Endothelial cell of umbilical vein (primary cell): ENCODE results near the gene BMAL2. TPM values are rescaled to one million over a fixed set of nuclear protein-coding genes. Genes with fewer than 3 reads are reported as not detected.
A peak's percentile ranks its signal among the peaks of the same experiment; 100 is the strongest.

Source experiments
- BruUV-seq: library from RNA; stranded (reverse); fragments of 400-500 nt; replicated peaks from 2 replicates; lab custom pipeline; 2021; lab: Mats Ljungman, UMichigan
- CTCF ChIA-PET: fragments of 300-600, 350-600 bp; sonication (Branson Sonifier 250); formaldehyde crosslinking; loops from one replicate; lab custom pipeline; 2021; ENCODE audit warnings: antibody characterized with exemption, inconsistent platforms; lab: Charles Lee
- POLR2A ChIA-PET: fragments of 300-600, 350-600 bp; sonication (Branson Sonifier 250); formaldehyde crosslinking; loops from one replicate; lab custom pipeline; 2021; ENCODE audit warnings: antibody characterized with exemption, inconsistent platforms; lab: Charles Lee
- DNase-seq: peaks from one replicate; pipeline ENCODE4 v3.0.0-alpha.2; 2011; ENCODE audit warnings: low read depth, low spot score
- FAIRE-seq: peaks from 2 replicates; lab custom pipeline; 2011; peaks lifted over from hg19 to GRCh38; lab: Jason Lieb, UNC
- H2AFZ ChIP-seq: 2 replicates; pipeline ENCODE4 v1.6.0; 2012; ENCODE audit warnings: low read depth, low read length, control low read depth, inconsistent platforms
- H3K27ac ChIP-seq: 2 replicates; pipeline ENCODE4 v1.5.1; 2011; ENCODE audit warnings: low read depth, mild to moderate bottlenecking, control low read depth, low read length, moderate library complexity; ENCODE audit not compliant: insufficient read depth
- H3K27me3 ChIP-seq, 2 experiments: 2 replicates each; pipeline versions ENCODE4 v1.6.0 to v1.6.1; 2011; ENCODE audit warnings: low read length in 2 of 2, mixed read lengths in 1 of 2; ENCODE audit not compliant: control insufficient read depth in 2 of 2, insufficient read depth in 2 of 2
- H3K36me3 ChIP-seq, 2 experiments: 2 replicates in 1 of 2; 3 replicates in 1 of 2; pipeline ENCODE4 v1.5.1; 2011; ENCODE audit warnings: low read length in 2 of 2, mild to moderate bottlenecking in 1 of 2, moderate library complexity in 1 of 2; ENCODE audit not compliant: control insufficient read depth in 2 of 2, insufficient read depth in 2 of 2; ENCODE audit errors: extremely low read depth in 1 of 2
- H3K4me1 ChIP-seq: 3 replicates; pipeline ENCODE4 v1.5.1; 2011; ENCODE audit warnings: mild to moderate bottlenecking, low read length; ENCODE audit not compliant: control insufficient read depth, insufficient read depth; ENCODE audit errors: extremely low read depth
- H3K4me2 ChIP-seq: 2 replicates; pipeline ENCODE4 v1.6.1; 2011; ENCODE audit warnings: low read length, control low read depth, mixed read lengths; ENCODE audit not compliant: insufficient read depth
- H3K4me3 ChIP-seq, 3 experiments: fragments of 200-600 bp in 1 of 3; sonication (generic), shearing (Covaris generic) in 1 of 3; replicated peaks in 1 of 3; 2 replicates each; pipeline ENCODE4 v1.5.1; 2011 to 2016; ENCODE audit warnings: control low read depth in 3 of 3, low read length in 3 of 3, mild to moderate bottlenecking in 2 of 3, inconsistent platforms in 1 of 3, low read depth in 1 of 3, moderate library complexity in 1 of 3; ENCODE audit not compliant: insufficient read depth in 1 of 3
- H3K79me2 ChIP-seq: 2 replicates; pipeline ENCODE4 v1.6.0; 2012; ENCODE audit warnings: low read length, inconsistent platforms; ENCODE audit not compliant: control insufficient read depth, insufficient read depth
- H3K9ac ChIP-seq: replicated peaks from 2 replicates; pipeline ENCODE3; 2011; ENCODE audit warnings: low read length, control low read depth; ENCODE audit not compliant: insufficient read depth; ENCODE audit errors: extremely low read depth
- H3K9me1 ChIP-seq: replicated peaks from 3 replicates; pipeline ENCODE4 v1.6.0; 2011; ENCODE audit warnings: mild to moderate bottlenecking, low read length; ENCODE audit not compliant: control insufficient read depth, insufficient read depth; ENCODE audit errors: extremely low read depth
- H3K9me3 ChIP-seq: replicated peaks from 2 replicates; pipeline ENCODE4 v1.5.1; 2012; ENCODE audit warnings: low read length, inconsistent platforms; ENCODE audit not compliant: control insufficient read depth, insufficient read depth
- H4K20me1 ChIP-seq: replicated peaks from 2 replicates; pipeline ENCODE3; 2011; ENCODE audit warnings: mild to moderate bottlenecking, low read length; ENCODE audit not compliant: control insufficient read depth, insufficient read depth; ENCODE audit errors: extremely low read depth
- EZH2 ChIP-seq: IDR thresholded peaks from 2 replicates; pipeline ENCODE4 v1.6.1; 2012; ENCODE audit warnings: borderline replicate concordance, low read depth, mild to moderate bottlenecking, moderate library complexity, low read length, inconsistent platforms; ENCODE audit not compliant: severe bottlenecking
- FOS ChIP-seq: IDR thresholded peaks from 2 replicates; pipeline ENCODE4 v1.6.1; 2011; ENCODE audit warnings: mild to moderate bottlenecking, low read length, moderate library complexity, borderline replicate concordance; ENCODE audit not compliant: insufficient read depth
- GATA2 ChIP-seq: IDR thresholded peaks from 2 replicates; pipeline ENCODE4 v1.7.0; 2011; ENCODE audit warnings: low read depth, mild to moderate bottlenecking, moderate library complexity, mixed read lengths, low read length; ENCODE audit not compliant: insufficient read length, insufficient read depth
- JUN ChIP-seq: IDR thresholded peaks from 2 replicates; pipeline ENCODE4 v1.6.1; 2011; ENCODE audit warnings: borderline replicate concordance, low read depth; ENCODE audit not compliant: insufficient read length, insufficient read depth
- MYC ChIP-seq: IDR thresholded peaks from one replicate; pipeline ENCODE4 v1.6.1; 2011; ENCODE audit warnings: mild to moderate bottlenecking, low read depth, low read length
- POLR2A ChIP-seq: IDR thresholded peaks from 2 replicates; pipeline ENCODE4 v1.6.1; 2012; ENCODE audit warnings: low read depth, mild to moderate bottlenecking, control low read depth, low read length
- POLR2AphosphoS5 ChIP-seq: IDR thresholded peaks from 2 replicates; pipeline ENCODE4 v1.6.1; 2012; ENCODE audit warnings: low read depth, mild to moderate bottlenecking, control low read depth, low read length, moderate library complexity; ENCODE audit not compliant: insufficient read depth
- dilution Hi-C: fragments of 300-500 bp; cut with MboI; formaldehyde crosslinking; loops from one replicate; pipeline ENCODE4 v1.15.0; 2019; ENCODE audit warnings: low sequenced_read_pairs; ENCODE audit not compliant: extremely low pct_ligation_motif_present
- intact Hi-C: fragments of 100-400 bp; cut with micrococcal nuclease; formaldehyde crosslinking; loops from one replicate; pipeline ENCODE4 v1.10.0; 2022
- polyA plus RNA-seq, 4 experiments: library from polyadenylated mRNA; depleted of rRNA in 3 of 4; stranded (reverse) in 3 of 4; unstranded in 1 of 4; fragments of >200 nt; gene quantifications; 2 replicates each; pipeline versions ENCODE4 v1.2.1 to v1.2.3, GENCODE V29; 2011 to 2012; ENCODE audit warnings: missing spikeins in 1 of 4
- total RNA-seq: library from RNA; stranded (reverse); gene quantifications from 2 replicates; pipeline ENCODE4 v1.2.3, GENCODE V29; 2021
- TF ChIP-seq, protein P1 (sequence below), 2 donors: IDR thresholded peaks; 1 replicate in 1 of 2; 2 replicates in 1 of 2; pipeline ENCODE4 v1.5.1; 2011; ENCODE audit warnings: low read length in 2 of 2, mild to moderate bottlenecking in 2 of 2, moderate library complexity in 2 of 2, control low read depth in 1 of 2, inconsistent platforms in 1 of 2, low read depth in 1 of 2; ENCODE audit not compliant: insufficient read depth in 1 of 2; ENCODE audit errors: extremely low read depth in 1 of 2
- TF ChIP-seq, protein P2 (sequence below): IDR thresholded peaks from 2 replicates; pipeline ENCODE4 v1.6.1; 2011; ENCODE audit not compliant: insufficient read depth, insufficient read length

The BMAL2 gene
- total and polyA plus RNA-seq, 2 donors (not counting 3 experiments of a cell fraction or from before 2014, with no cell fraction given), result 5.9 to 33.3 TPM

DNA sequence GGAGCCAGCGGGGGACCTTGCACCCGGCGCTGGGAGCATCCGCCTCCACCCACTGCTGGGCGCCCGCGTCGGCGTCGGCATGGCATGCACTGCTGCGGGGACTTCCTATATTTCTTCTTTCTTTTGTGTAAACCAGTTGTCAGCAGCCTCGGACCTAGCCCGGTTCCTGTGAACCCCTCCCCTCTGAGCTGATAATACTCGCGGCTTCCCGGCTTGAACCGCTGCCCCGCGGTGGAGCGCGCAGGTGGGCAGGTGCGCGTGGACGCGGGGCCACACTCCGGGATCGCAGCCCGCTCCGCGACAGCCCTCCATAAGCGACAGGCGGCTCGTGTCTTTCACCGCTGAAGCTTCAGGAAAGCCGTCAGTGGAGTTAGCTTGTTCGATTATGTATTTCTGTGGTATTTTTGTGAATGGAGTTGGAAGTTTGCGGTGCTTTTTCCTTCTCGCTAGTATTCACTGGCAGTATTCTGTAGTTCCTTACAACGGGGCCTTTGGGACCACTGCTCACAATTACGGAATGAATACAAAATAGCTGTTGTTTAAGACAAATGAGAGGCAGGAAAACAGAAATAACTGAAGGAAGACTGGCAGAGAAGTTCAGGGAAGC is 870 bp downstream of the BMAL2 start:
- TSS peak; percentile 33 for BruUV-seq
- Histone ChIP-seq H3K4me3 (peak overlapping the region; percentile 86 to 94 (median 89)), H3K27me3 (no peaks in the 10 kb centered on the region), H3K27ac (peak overlapping the region; percentile 73), H3K9ac (peak overlapping the region; percentile 83), H3K9me1 (peaks cover 2% of the 10 kb centered on the region), H4K20me1 (no peaks in the 10 kb centered on the region), H3K79me2 (peaks cover 50% of the 10 kb centered on the region), H3K4me2 (peak overlapping the region; percentile 94), H3K36me3 (no peaks in the 10 kb centered on the region), H3K4me1 (peaks cover 28% of the 10 kb centered on the region), H2AFZ (peak overlapping the region; percentile 89), H3K9me3 (no peaks in the 10 kb centered on the region)
- DNase-seq, result peak; percentile 30
- intact Hi-C loops, result loop anchor here (1.0 to 5.0 kb wide), 3 partner anchors 51 to 370 kb away; no protein-coding TSS in a partner anchor
- FAIRE-seq, result peak; percentile 64
- ChIA-PET CTCF (interaction anchor here (1.0 to 3.0 kb wide), 6 partner anchors 9 to 319 kb away, joined by 3 to 11 read pairs (median 4); no protein-coding TSS in a partner anchor), POLR2A (no interaction called here)
- TF ChIP-seq EZH2 (no peak), MYC (no peak), FOS (no peak), GATA2 (no peak), JUN (no peak), POLR2A (no peak), POLR2AphosphoS5 (no peak)
- TF ChIP-seq, protein P1, sequence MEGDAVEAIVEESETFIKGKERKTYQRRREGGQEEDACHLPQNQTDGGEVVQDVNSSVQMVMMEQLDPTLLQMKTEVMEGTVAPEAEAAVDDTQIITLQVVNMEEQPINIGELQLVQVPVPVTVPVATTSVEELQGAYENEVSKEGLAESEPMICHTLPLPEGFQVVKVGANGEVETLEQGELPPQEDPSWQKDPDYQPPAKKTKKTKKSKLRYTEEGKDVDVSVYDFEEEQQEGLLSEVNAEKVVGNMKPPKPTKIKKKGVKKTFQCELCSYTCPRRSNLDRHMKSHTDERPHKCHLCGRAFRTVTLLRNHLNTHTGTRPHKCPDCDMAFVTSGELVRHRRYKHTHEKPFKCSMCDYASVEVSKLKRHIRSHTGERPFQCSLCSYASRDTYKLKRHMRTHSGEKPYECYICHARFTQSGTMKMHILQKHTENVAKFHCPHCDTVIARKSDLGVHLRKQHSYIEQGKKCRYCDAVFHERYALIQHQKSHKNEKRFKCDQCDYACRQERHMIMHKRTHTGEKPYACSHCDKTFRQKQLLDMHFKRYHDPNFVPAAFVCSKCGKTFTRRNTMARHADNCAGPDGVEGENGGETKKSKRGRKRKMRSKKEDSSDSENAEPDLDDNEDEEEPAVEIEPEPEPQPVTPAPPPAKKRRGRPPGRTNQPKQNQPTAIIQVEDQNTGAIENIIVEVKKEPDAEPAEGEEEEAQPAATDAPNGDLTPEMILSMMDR (IDR thresholded peaks at IDR 0.05; ENCODE audit: extremely low read depth in 1 of 2, insufficient read depth in 1 of 2, low read depth in 1 of 2, low read length in 2 of 2), result no peak
- TF ChIP-seq, protein P2, sequence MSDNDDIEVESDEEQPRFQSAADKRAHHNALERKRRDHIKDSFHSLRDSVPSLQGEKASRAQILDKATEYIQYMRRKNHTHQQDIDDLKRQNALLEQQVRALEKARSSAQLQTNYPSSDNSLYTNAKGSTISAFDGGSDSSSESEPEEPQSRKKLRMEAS, result no peak
- dilution Hi-C loops, result no loop called here
